HEK293 (cell line): ENCODE measurements around the gene GNB1.

Source experiments
- CTCF ChIA-PET: fragments of 350-600 bp; formaldehyde crosslinking; extraction: SDS; loops from one replicate; lab custom pipeline; 2021; ENCODE audit warnings: antibody characterized with exemption; lab: Yijun Ruan, JAX
- POLR2A ChIA-PET: fragments of 300-600 bp; formaldehyde crosslinking; extraction: SDS; loops from one replicate; lab custom pipeline; 2020; ENCODE audit warnings: antibody characterized with exemption, inconsistent platforms; lab: Yijun Ruan, JAX
- H3K27ac ChIP-seq: fragments of 200-500 bp; sonication (Bioruptor generic); 2 replicates; pipeline ENCODE4 v1.5.1; 2014; ENCODE audit warnings: low read depth, low read length, control low read depth, inconsistent platforms; ENCODE audit errors: extremely low read depth
- H3K36me3 ChIP-seq, 2 experiments: fragments of 200-500 bp in 1 of 2; sonication (Bioruptor generic) in 1 of 2; 1 replicate in 1 of 2; 2 replicates in 1 of 2; pipeline ENCODE4 v1.5.1; 2014 to 2017; ENCODE audit warnings: inconsistent platforms in 2 of 2, low read length in 2 of 2; ENCODE audit not compliant: control insufficient read depth in 2 of 2, insufficient read depth in 1 of 2
- H3K4me1 ChIP-seq: fragments of 200-500 bp; sonication (Bioruptor generic); 2 replicates; pipeline ENCODE4 v1.5.1; 2014; ENCODE audit warnings: mild to moderate bottlenecking, low read length, inconsistent platforms; ENCODE audit not compliant: control insufficient read depth, insufficient read depth
- H3K4me3 ChIP-seq: 2 replicates; pipeline ENCODE4 v1.5.1; 2011; ENCODE audit warnings: low read depth, mild to moderate bottlenecking, control low read depth, low read length, moderate library complexity
- H3K9me3 ChIP-seq: fragments of 200-500 bp; sonication (Bioruptor generic); 2 replicates; pipeline ENCODE4 v1.5.1; 2014; ENCODE audit warnings: low read depth, low read length, inconsistent platforms; ENCODE audit not compliant: control insufficient read depth, insufficient read depth
- INSM2 ChIP-seq: fragments of 450-650 bp; formaldehyde crosslinking; IDR thresholded peaks from 2 replicates; pipeline ENCODE4 v1.5.1; 2016; ENCODE audit warnings: missing biosample characterization, missing genetic modification characterization
- KLF7 ChIP-seq: fragments of 450-650 bp; formaldehyde crosslinking; IDR thresholded peaks from 2 replicates; pipeline ENCODE4 v1.5.1; 2016; ENCODE audit warnings: missing biosample characterization, missing genetic modification characterization, borderline replicate concordance
- MYNN ChIP-seq: fragments of 450-650 bp; formaldehyde crosslinking; IDR thresholded peaks from 2 replicates; pipeline ENCODE4 v1.5.1; 2016; ENCODE audit warnings: missing biosample characterization, missing genetic modification characterization, borderline replicate concordance
- OSR2 ChIP-seq: fragments of 450-650 bp; formaldehyde crosslinking; IDR thresholded peaks from 2 replicates; pipeline ENCODE4 v1.5.1; 2016; ENCODE audit warnings: missing biosample characterization, missing genetic modification characterization
- PRDM4 ChIP-seq: fragments of 450-650 bp; formaldehyde crosslinking; IDR thresholded peaks from 2 replicates; pipeline ENCODE4 v1.5.1; 2017; ENCODE audit warnings: missing biosample characterization, missing genetic modification characterization
- REST ChIP-seq: fragments of 450-650 bp; formaldehyde crosslinking; IDR thresholded peaks from 2 replicates; pipeline ENCODE4 v1.5.1; 2016; ENCODE audit warnings: missing biosample characterization, missing genetic modification characterization
- YY1 ChIP-seq: fragments of 450-650 bp; formaldehyde crosslinking; IDR thresholded peaks from 2 replicates; pipeline ENCODE4 v1.5.1; 2018; ENCODE audit warnings: missing biosample characterization, missing genetic modification characterization
- ZBTB17 ChIP-seq: fragments of 450-650 bp; formaldehyde crosslinking; IDR thresholded peaks from 2 replicates; pipeline ENCODE4 v1.5.1; 2016; ENCODE audit warnings: missing biosample characterization, missing genetic modification characterization
- ZBTB6 ChIP-seq: fragments of 450-650 bp; formaldehyde crosslinking; IDR thresholded peaks from 2 replicates; pipeline ENCODE4 v1.5.1; 2017; ENCODE audit warnings: missing biosample characterization, missing genetic modification characterization
- ZNF10 ChIP-seq: fragments of 450-650 bp; formaldehyde crosslinking; IDR thresholded peaks from 2 replicates; pipeline ENCODE4 v1.5.1; 2017; ENCODE audit warnings: missing biosample characterization, missing genetic modification characterization
- ZNF19 ChIP-seq: fragments of 450-650 bp; formaldehyde crosslinking; IDR thresholded peaks from 2 replicates; pipeline ENCODE4; 2016; ENCODE audit warnings: missing biosample characterization, missing genetic modification characterization, low read depth
- ZNF239 ChIP-seq: fragments of 450-650 bp; formaldehyde crosslinking; IDR thresholded peaks from 2 replicates; pipeline ENCODE4 v1.5.1; 2016; ENCODE audit warnings: missing biosample characterization, missing genetic modification characterization
- ZNF292 ChIP-seq: fragments of 450-650 bp; formaldehyde crosslinking; IDR thresholded peaks from 2 replicates; pipeline ENCODE4 v1.5.1; 2016; ENCODE audit warnings: low read depth, missing biosample characterization, missing genetic modification characterization, borderline replicate concordance
- ZNF366 ChIP-seq: fragments of 450-650 bp; formaldehyde crosslinking; conservative IDR thresholded peaks from 2 replicates; pipeline ENCODE4 v1.5.1; 2016; ENCODE audit warnings: missing biosample characterization, missing genetic modification characterization
- ZNF423 ChIP-seq: fragments of 450-650 bp; formaldehyde crosslinking; IDR thresholded peaks from 2 replicates; pipeline ENCODE4 v1.5.1; 2016; ENCODE audit warnings: missing biosample characterization, missing genetic modification characterization
- ZNF473 ChIP-seq: fragments of 450-650 bp; formaldehyde crosslinking; IDR thresholded peaks from 2 replicates; pipeline ENCODE4 v1.5.1; 2017; ENCODE audit warnings: missing biosample characterization, missing genetic modification characterization
- ZNF488 ChIP-seq: fragments of 450-650 bp; formaldehyde crosslinking; IDR thresholded peaks from 2 replicates; pipeline ENCODE4 v1.5.1; 2016; ENCODE audit warnings: missing biosample characterization, missing genetic modification characterization
- ZNF623 ChIP-seq: fragments of 450-650 bp; formaldehyde crosslinking; IDR thresholded peaks from 2 replicates; pipeline ENCODE4 v1.5.1; 2016; ENCODE audit warnings: missing biosample characterization, missing genetic modification characterization
- ZNF670 ChIP-seq: fragments of 450-650 bp; formaldehyde crosslinking; IDR thresholded peaks from 2 replicates; pipeline ENCODE4 v1.5.1; 2016; ENCODE audit warnings: missing biosample characterization, missing genetic modification characterization, low read depth
- ZNF792 ChIP-seq: fragments of 450-650 bp; formaldehyde crosslinking; IDR thresholded peaks from 2 replicates; pipeline ENCODE4 v1.5.1; 2016; ENCODE audit warnings: missing biosample characterization, missing genetic modification characterization
- ZNF843 ChIP-seq: fragments of 450-650 bp; formaldehyde crosslinking; IDR thresholded peaks from 2 replicates; pipeline ENCODE4 v1.5.1; 2016; ENCODE audit warnings: missing biosample characterization, missing genetic modification characterization

Gene GNB1

GRCh38 chr1:1832166-1832565, 58.7 kb downstream of the GNB1 start (continued):
- peak; percentile 47; the same call in 1 of the 2 replicates for TF ChIP-seq ZNF10 (tag by site-specific recombination)

- peaks cover 5% of the 10 kb centered on the region for H3K4me1 ChIP-seq
- no peak overlapping the region for H3K4me3 ChIP-seq
- TF ChIP-seq ZNF670: no peak
- no peak for TF ChIP-seq ZNF792 (tag by site-specific recombination)
- no peak for TF ChIP-seq ZNF473 (tag by site-specific recombination)
- no peak for TF ChIP-seq ZNF239
- TF ChIP-seq ZNF19: no peak
- no peak for TF ChIP-seq OSR2 (tag by site-specific recombination)
- no peak for TF ChIP-seq KLF7 (tag by site-specific recombination)
- no peak for TF ChIP-seq ZNF366 (tag by site-specific recombination)
- TF ChIP-seq INSM2 (tag by site-specific recombination): peak; percentile 10; the same call in 1 of the 2 replicates
- TF ChIP-seq ZNF423 (tag by site-specific recombination): no peak
- TF ChIP-seq REST: no peak
- TF ChIP-seq PRDM4 (tag by site-specific recombination): peak; percentile 70
- no peak for TF ChIP-seq ZNF292 (tag by site-specific recombination)
- no peak for TF ChIP-seq ZNF843
- no peak for TF ChIP-seq ZNF488 (tag by site-specific recombination)
- 0 out of 2 replicates have a peak, but pooled peaks have one; percentile 30 for TF ChIP-seq ZBTB17 (tag by site-specific recombination)
- TF ChIP-seq MYNN: no peak
- no peak for TF ChIP-seq ZBTB6 (tag by site-specific recombination)
- TF ChIP-seq ZNF623: no peak
- no peak for TF ChIP-seq YY1
- POLR2A ChIA-PET: no interaction called here
- H3K27ac ChIP-seq: no peak overlapping the region
- no peaks in the 10 kb centered on the region for H3K9me3 ChIP-seq
- CTCF ChIA-PET: interaction anchor here (0.8 to 1.2 kb wide), 4 partner anchors 54 to 217 kb away, joined by 3 to 5 read pairs (median 4); no protein-coding TSS in a partner anchor
- peaks cover 10 to 33% of the 10 kb centered on the region in 2 experiments; a peak in 2 of 3 replicates for H3K36me3 ChIP-seq
Measured at GRCh38 chr1:1827089-1827848, 63.6 kb downstream of the GNB1 start.
